K562 (cell line): ENCODE measurements around the gene PLEKHN1. TPM values are rescaled to one million over a fixed set of nuclear protein-coding genes. Genes with fewer than 3 reads are reported as not detected.
A peak's percentile ranks its signal among the peaks of the same experiment; 100 is the strongest.

Experiments
- ATF4 ChIP-seq: fragments of 450-650 bp; formaldehyde crosslinking; IDR thresholded peaks from 2 replicates; pipeline ENCODE4 v1.4.0; 2022; ENCODE audit warnings: mild to moderate bottlenecking, moderate library complexity
- CBFA2T2 ChIP-seq: fragments of 450-650 bp; conservative IDR thresholded peaks from 2 replicates; pipeline ENCODE4 v1.6.1; 2017; ENCODE audit warnings: mild to moderate bottlenecking
- CEBPB ChIP-seq: fragments of 450-650 bp; IDR thresholded peaks from 2 replicates; pipeline ENCODE4 v1.6.1; 2016; ENCODE audit warnings: missing genetic modification characterization, missing compliant biosample characterization
- CTCFL ChIP-seq: IDR thresholded peaks from 2 replicates; pipeline ENCODE4 v1.6.1; 2011; ENCODE audit warnings: borderline replicate concordance, low read depth, mild to moderate bottlenecking, moderate library complexity, low read length; ENCODE audit not compliant: insufficient read depth, poor library complexity, severe bottlenecking
- HNRNPK ChIP-seq: fragments of 200-400 bp; formaldehyde crosslinking; IDR thresholded peaks from one replicate; pipeline ENCODE4 v1.6.1; 2018; ENCODE audit warnings: mild to moderate bottlenecking, low read depth, low read length; ENCODE audit not compliant: poor library complexity, severe bottlenecking
- KAT2B ChIP-seq: IDR thresholded peaks from one replicate; pipeline ENCODE4 v1.6.1; 2012; ENCODE audit warnings: low read depth, mild to moderate bottlenecking, control low read depth, inconsistent platforms, low read length, moderate library complexity
- MBD2 ChIP-seq: sonication (generic); IDR thresholded peaks from 2 replicates; pipeline ENCODE4 v1.6.1; 2016; ENCODE audit warnings: low read depth, borderline replicate concordance
- NR3C1 ChIP-seq: sonication (generic); formaldehyde crosslinking; IDR thresholded peaks from 2 replicates; pipeline ENCODE4 v1.8.1; 2022; ENCODE audit warnings: missing genetic modification reagents
- OTX1 ChIP-seq: fragments of 450-650 bp; formaldehyde crosslinking; IDR thresholded peaks from 2 replicates; pipeline ENCODE4 v1.4.0; 2022; ENCODE audit warnings: mild to moderate bottlenecking
- RBM17 ChIP-seq: fragments of 200-400 bp; formaldehyde crosslinking; IDR thresholded peaks from 2 replicates; pipeline ENCODE4 v1.6.1; 2017; ENCODE audit warnings: low read depth, mild to moderate bottlenecking, low read length, borderline replicate concordance
- SAFB2 ChIP-seq: fragments of 200-400 bp; formaldehyde crosslinking; IDR thresholded peaks from 2 replicates; pipeline ENCODE4 v1.6.1; 2018; ENCODE audit warnings: borderline replicate concordance, low read length, low read depth, moderate library complexity; ENCODE audit not compliant: severe bottlenecking
- TAF15 ChIP-seq: fragments of 200-400 bp; formaldehyde crosslinking; IDR thresholded peaks from 2 replicates; pipeline ENCODE4 v1.6.1; 2017; ENCODE audit warnings: mild to moderate bottlenecking, low read depth, low read length, moderate library complexity
- TCF7L2 ChIP-seq: fragments of 150-350 bp; IDR thresholded peaks from 2 replicates; pipeline ENCODE4 v1.6.1; 2016; ENCODE audit warnings: low read depth, mild to moderate bottlenecking, low read length, moderate library complexity
- XRCC4 ChIP-seq: IDR thresholded peaks from one replicate; pipeline ENCODE4 v1.6.1; 2011; ENCODE audit not compliant: insufficient read depth, insufficient read length; ENCODE audit errors: extremely low read depth
- ZBTB26 ChIP-seq: fragments of 450-650 bp; formaldehyde crosslinking; IDR thresholded peaks from 2 replicates; pipeline ENCODE4 v1.4.0; 2022; ENCODE audit warnings: missing genetic modification characterization
- polyA plus RNA-seq, 8 experiments: library from polyadenylated mRNA; depleted of rRNA in 4 of 8; stranded (reverse) in 5 of 8; unstranded in 3 of 8; fragments of >200 nt; fragmentation: Nextera tagmentation in 2 of 8; fragmentation: Illumina TruSeq in 1 of 8; extraction: Ambion mirVana in 2 of 8; extraction: Trizol in 1 of 8; gene quantifications; 2 replicates each; pipeline versions ENCODE4 v1.2.1 to v1.2.3, GENCODE V29; 2011 to 2014; ENCODE audit warnings: inconsistent platforms in 1 of 8, missing spikeins in 1 of 8
- total RNA-seq, 7 experiments: library from RNA; depleted of rRNA in 6 of 7; stranded (reverse); fragments of >200 nt in 6 of 7; fragmentation: Illumina TruSeq in 2 of 7; extraction: Trizol in 2 of 7; gene quantifications; 2 replicates each; pipeline versions ENCODE4 v1.2.1 to v1.2.3, GENCODE V29; 2011 to 2021; ENCODE audit warnings: low replicate concordance in 1 of 7
- TF ChIP-seq, protein P1 (sequence below), 3 experiments: fragments of 200-800 bp in 1 of 3; sonication (Bioruptor generic) in 1 of 3; sonication (generic) in 1 of 3; formaldehyde crosslinking in 1 of 3; IDR thresholded peaks; 2 replicates each; pipeline versions ENCODE4 v1.6.1 to v1.8.0; 2016 to 2022; ENCODE audit warnings: mild to moderate bottlenecking in 2 of 3, missing compliant biosample characterization in 2 of 3, missing genetic modification characterization in 2 of 3, missing genetic modification reagents in 1 of 3
- TF ChIP-seq, protein P2 (sequence below): fragments of 450-650 bp; formaldehyde crosslinking; IDR thresholded peaks from 2 replicates; pipeline ENCODE4 v1.4.0; 2020; ENCODE audit warnings: mild to moderate bottlenecking
- TF ChIP-seq, protein P3 (sequence below): fragments of 450-650 bp; formaldehyde crosslinking; IDR thresholded peaks from 2 replicates; pipeline ENCODE4 v1.4.0; 2020; ENCODE audit warnings: mild to moderate bottlenecking, mixed read lengths

The PLEKHN1 gene
- total and polyA plus RNA-seq, 9 of the 15 experiments (the other 6 are each of a cell fraction or from before 2014, with no cell fraction given), result 0.07 to 1.5 (median 0.13) TPM; not detected in 2

- TF ChIP-seq CTCFL (peak; percentile 5), CBFA2T2 (peak; percentile 46; the same call in 1 of the 2 replicates), ATF4 (peak; percentile 75; the same call in 1 of the 2 replicates), MBD2 (peak; percentile 79; the same call in 1 of the 2 replicates), OTX1 (CRISPR knock-in tag) (peak; percentile 64; the same call in 1 of the 2 replicates), KAT2B (no peak), RBM17 (no peak), HNRNPK (no peak), TCF7L2 (no peak), NR3C1 (peak; percentile 99), XRCC4 (no peak), CEBPB (tag) (peak; percentile 98), SAFB2 (no peak), TAF15 (no peak), ZBTB26 (CRISPR knock-in tag) (no peak)
- TF ChIP-seq, protein P1, sequence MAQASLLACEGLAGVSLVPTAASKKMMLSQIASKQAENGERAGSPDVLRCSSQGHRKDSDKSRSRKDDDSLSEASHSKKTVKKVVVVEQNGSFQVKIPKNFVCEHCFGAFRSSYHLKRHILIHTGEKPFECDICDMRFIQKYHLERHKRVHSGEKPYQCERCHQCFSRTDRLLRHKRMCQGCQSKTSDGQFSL (CRISPR knock-in tag; IDR thresholded peaks at IDR 0.05), result peak; percentile 79; the same call in 1 of the 2 replicates
- TF ChIP-seq, protein P1 (tag; IDR thresholded peaks at IDR 0.05), result no peak
- TF ChIP-seq, protein P2, sequence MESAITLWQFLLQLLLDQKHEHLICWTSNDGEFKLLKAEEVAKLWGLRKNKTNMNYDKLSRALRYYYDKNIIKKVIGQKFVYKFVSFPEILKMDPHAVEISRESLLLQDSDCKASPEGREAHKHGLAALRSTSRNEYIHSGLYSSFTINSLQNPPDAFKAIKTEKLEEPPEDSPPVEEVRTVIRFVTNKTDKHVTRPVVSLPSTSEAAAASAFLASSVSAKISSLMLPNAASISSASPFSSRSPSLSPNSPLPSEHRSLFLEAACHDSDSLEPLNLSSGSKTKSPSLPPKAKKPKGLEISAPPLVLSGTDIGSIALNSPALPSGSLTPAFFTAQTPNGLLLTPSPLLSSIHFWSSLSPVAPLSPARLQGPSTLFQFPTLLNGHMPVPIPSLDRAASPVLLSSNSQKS, result no peak
- TF ChIP-seq, protein P3, sequence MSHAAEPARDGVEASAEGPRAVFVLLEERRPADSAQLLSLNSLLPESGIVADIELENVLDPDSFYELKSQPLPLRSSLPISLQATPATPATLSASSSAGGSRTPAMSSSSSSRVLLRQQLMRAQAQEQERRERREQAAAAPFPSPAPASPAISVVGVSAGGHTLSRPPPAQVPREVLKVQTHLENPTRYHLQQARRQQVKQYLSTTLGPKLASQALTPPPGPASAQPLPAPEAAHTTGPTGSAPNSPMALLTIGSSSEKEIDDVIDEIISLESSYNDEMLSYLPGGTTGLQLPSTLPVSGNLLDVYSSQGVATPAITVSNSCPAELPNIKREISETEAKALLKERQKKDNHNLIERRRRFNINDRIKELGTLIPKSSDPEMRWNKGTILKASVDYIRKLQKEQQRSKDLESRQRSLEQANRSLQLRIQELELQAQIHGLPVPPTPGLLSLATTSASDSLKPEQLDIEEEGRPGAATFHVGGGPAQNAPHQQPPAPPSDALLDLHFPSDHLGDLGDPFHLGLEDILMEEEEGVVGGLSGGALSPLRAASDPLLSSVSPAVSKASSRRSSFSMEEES, result peak; percentile 66
Observed at GRCh38 chr1:1000357-1001056, 34.2 kb downstream of the PLEKHN1 start (continued).
